Omental fat pad (tissue), 4 donors: ENCODE results near the gene ADRA2B. TPM values are rescaled to one million over a fixed set of nuclear protein-coding genes. Genes with fewer than 3 reads are reported as not detected.

ENCODE experiments used
- ATAC-seq: fragments of 150-250 bp; one replicate; pipeline ENCODE4 v1.9.1; 2016; ENCODE audit warnings: mild to moderate bottlenecking, moderate library complexity; ENCODE audit not compliant: low FRiP score
- DNase-seq: peaks from one replicate; pipeline ENCODE4 v3.0.0-alpha.2; 2019; ENCODE audit warnings: low spot score
- CTCF ChIP-seq, 3 donors: fragments of 450-650 bp; IDR thresholded peaks; one replicate each; pipeline ENCODE4 v1.5.1; 2016 to 2017; ENCODE audit warnings: antibody characterized with exemption in 3 of 3, mild to moderate bottlenecking in 3 of 3, moderate library complexity in 2 of 3
- total RNA-seq, 4 donors: library from RNA; depleted of rRNA; stranded (reverse); fragments of >200 nt; gene quantifications; one replicate each; pipeline ENCODE4 v1.1.0, GENCODE V29; 2016

ADRA2B gene
- total RNA-seq, 4 donors from 2014 or later, result 0.63 to 9.8 (median 2.6) TPM

DNA sequence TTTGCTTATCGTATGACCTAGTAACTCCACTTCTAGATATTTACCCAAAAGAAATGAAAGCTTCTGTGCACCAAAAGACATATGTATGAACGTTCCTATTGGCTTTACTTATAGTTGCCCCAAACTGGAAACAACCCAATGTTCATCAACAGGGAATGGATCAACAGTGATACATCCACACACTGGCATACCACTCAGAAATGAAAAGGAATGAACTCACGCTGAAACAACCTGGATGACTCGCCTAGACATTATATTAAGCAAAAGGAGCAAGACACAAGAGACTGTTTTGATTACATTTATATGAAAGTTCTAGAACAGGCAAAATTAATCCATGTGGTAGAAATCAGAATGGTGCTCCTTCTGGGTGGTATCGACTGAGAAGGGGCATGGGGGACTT is 18.9 kb downstream of the ADRA2B start:
- DNase-seq (no peak), ATAC-seq (no peak)
- no peak for TF ChIP-seq CTCF (IDR thresholded peaks at IDR 0.05)

DNA sequence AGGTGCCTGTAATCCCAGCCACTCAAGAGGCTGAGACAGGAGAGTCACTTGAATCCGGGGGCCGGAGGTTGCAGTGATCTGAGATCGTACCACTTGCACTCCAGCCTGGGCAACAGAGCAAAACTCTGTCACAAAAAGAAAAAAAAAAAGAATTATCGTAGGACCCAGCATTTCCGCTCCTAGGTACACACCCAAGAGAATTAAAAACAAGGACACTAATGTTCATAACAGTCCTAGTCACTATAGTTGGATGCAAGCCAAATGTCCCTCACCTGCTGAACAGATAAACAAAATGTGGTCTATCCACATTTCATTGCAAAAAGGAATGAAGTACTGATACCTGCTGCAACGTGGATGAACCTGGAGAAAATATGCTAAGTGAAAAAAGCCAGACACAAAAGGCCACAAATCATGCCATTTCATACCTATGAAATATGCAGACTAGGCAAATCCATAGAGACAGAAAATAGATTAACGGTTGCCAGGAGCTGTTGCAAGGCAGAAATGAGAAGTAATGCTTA is 21.2 kb downstream of the ADRA2B start:
- DNase-seq (no peak), ATAC-seq (no peak)
- TF ChIP-seq CTCF (IDR thresholded peaks at IDR 0.05), result no peak

GRCh38 chr2:96093528-96093927 is 22.8 kb downstream of the ADRA2B start:
- ATAC-seq, result no peak
- no peak for TF ChIP-seq CTCF (IDR thresholded peaks at IDR 0.05)
- DNase-seq, result no peak

DNA sequence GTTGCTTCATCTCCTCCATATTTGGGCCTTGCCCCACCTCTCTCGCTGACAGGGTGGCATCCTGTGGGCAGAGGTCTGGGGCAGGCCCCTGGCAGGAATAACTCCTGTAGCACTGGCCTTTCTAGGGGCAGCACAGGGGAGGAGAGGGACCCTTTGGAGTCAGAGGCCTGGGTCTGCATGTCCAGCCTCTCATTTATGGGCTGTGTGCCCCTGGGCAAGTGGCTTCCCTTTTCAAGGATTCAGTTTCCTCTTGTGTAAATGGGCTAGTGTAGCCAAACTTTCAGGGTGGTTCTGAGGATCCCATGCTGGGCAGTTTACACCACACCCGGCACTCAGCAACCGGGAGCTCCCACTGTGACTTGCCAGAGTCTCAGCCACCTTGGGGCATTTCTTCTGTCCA is 23.4 kb downstream of the ADRA2B start:
- DNase-seq (no peak), ATAC-seq (no peak)
- no peak for TF ChIP-seq CTCF (IDR thresholded peaks at IDR 0.05)

DNA sequence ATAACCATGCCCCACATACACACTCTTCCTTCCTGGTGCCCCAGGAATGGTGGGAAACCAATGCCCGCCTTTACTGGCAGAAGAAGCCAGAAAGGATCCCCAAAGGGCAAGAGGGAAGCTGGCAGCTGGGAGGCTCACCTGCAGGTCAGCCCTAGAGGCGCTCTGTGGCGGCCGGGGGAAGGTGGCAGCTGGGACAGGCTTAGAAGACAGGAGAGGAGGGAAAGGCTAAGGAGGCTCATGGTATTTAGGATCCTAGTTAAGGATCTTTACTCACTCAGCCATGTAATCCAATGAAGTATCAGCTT is 23.8 kb downstream of the ADRA2B start:
- ATAC-seq (no peak), DNase-seq (no peak)
- TF ChIP-seq CTCF (IDR thresholded peaks at IDR 0.05), result no peak

GRCh38 chr2:96091711-96092572 is 24.4 kb downstream of the ADRA2B start:
- no peak for TF ChIP-seq CTCF (IDR thresholded peaks at IDR 0.05)
- DNase-seq (peak; percentile 17), ATAC-seq (no peak)

DNA sequence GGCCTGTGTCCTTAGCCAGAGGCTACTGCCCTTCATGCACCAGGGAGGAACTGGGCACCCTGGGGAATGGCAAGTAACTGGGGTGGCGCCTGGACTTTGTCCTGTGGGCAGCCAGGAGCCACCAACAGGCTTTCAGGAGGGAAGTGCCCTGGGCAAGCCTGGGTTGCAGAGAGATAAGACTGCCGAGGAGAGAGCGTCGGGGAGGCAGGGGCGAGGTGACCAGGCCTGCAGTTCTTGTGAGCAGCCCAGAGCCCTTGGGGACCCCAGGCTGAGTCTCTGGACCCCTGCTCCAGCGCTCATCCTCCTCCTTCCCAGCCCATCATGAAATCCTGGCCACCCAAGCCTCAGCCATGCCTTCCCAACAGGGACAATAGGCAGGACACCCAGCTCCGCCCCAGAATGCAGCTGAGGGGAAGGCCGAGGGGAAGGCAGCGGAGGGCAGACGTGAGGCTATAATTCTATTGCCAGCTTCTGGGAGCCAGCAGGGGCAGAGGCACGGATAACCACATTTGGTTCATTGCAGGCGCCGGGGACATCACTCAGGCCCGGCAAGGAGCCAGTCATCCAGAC is 25.1 kb downstream of the ADRA2B start:
- no peak for ATAC-seq
- peak; percentile 6 for DNase-seq

More for the DNA sequence above, 25.1 kb downstream of the ADRA2B start:
- TF ChIP-seq CTCF (IDR thresholded peaks at IDR 0.05), result no peak
